ENCODE measurements around the gene SBF2.
A peak's percentile ranks its signal among the peaks of the same experiment; 100 is the strongest.
"Not testable (repeated sequence)": the region's sequence is repeated elsewhere in the genome, so short reads cannot be mapped to it uniquely, and the experiment has no call there.

The SBF2 gene

DNA sequence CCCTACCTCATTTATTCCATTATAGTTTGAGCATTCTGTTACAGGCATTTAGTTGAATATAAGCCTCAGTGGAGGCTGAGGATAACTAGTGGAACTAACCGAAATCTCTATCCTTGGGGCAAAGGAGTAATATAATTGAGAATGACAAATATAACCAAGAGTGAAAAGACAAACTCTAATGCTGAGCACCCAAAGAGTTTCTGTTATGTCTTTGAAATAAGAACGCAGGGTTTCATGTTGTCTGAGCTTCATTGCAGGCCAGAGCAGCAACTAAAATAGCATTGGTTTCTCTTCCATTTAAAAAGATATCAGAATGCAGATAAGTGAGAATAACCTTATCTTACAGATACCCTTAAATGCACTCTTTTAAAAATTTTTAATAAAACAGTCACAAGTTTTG, 131.8 kb downstream of the SBF2 start:
- no peak for DNase-seq

DNA sequence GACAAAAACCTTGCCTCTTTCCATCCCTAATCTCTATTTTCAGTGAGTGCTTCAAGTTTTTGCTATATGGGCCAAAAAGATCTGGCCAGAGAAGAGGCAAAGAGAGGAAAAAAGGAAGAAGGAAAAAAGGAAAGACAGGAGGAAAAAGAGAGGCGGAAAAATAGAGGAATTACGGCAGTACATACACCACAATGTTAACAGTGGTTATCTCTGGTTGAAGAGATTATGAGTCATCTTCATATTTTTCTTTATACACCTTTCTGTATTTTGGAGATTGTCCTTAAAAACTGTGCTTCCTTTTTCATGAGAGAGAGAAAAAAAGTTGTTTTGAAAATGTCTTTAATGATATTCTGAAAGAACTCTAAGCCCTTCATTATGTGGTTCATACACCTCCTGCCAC, 133.7 kb downstream of the SBF2 start:
- DNase-seq: no peak

DNA sequence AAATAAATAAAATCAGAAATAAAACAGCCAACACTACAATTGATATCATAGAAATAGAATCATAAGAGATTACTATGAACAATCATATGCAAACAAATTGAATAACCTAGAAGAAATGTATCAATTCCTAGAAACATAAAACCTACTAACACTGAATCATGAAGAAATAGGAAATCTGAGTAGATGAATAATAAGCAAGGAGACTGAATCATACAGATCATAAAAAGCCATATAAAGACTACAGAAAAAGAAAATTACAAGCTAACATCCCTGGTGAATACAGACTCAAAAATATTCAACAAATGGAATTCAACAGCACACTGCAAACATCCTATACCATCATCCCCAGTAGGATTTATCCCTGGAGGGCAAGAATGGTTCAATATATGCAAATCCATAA, 135.6 kb downstream of the SBF2 start:
- no peak for DNase-seq

DNA sequence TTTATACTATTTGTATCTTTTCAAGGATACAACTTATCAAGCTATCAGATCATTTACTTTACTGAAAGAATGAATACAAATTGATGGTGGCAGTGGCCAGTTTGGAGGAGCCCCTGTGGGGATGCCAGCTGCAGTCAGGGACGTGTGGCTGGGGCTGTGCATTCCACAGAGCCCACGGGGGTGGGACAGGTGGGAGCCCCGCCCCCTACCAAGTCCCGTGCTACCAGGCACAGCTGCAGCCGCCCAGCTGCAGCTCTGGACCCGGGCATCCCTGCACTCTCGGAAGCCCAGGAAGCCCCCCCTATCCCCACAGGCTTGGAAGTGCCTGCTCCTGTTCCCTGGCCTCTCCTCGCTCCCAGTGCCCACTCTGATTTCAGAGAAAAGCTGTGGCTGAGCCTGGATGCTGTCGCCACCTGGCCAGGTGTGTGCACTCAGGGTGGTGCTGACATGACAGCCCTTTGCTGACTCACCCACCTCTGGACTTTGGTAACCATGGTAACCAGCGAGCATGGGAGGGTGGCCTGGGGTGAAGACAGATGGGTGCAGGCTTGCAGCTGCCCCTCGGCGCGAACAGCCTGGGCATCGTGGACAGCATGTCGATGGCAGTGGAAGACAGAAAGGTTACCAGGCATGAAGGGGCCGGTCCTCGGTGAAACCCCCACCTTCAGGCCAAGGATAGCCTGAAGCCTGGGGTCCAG, 138.1 kb downstream of the SBF2 start:
- DNase-seq: peak; percentile 23 to 36

DNA sequence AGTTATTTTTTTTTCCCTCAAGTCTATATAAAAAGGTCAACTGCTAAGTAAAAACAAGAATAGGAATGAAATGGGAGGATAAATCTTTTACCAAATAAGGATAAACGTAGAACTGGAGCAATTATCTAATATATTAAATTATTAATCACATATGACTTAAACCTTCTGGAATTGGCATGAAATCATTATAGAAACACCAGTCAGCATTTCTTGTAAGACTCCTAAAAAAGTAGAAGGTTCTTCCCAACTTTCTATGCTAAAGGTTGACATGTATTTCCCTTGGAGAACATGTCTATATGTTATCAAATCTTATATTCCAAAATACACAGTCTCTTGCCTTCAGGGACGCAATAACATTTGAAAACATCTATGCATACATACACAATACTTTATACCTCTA, 143.2 kb downstream of the SBF2 start:
- no peak for DNase-seq

DNA sequence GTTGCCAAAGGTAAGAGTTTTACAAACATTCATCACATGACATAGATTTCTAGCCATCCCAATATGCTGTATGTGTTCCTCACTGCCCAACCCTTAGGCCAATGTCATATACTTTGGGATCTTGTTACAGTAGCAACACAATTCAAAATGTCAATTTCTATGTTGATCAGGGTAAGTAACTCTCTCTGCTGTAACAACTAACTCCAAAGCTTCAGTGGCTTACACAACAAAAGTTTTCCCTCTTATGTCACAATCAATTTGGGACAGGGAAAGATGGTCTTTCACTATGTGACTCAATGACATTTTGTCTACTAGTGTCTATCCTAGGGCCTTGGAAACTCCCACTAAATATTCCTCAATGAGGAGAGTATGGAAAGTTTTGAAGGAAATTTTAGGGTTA, 144.5 kb downstream of the SBF2 start:
- DNase-seq: no peak

DNA sequence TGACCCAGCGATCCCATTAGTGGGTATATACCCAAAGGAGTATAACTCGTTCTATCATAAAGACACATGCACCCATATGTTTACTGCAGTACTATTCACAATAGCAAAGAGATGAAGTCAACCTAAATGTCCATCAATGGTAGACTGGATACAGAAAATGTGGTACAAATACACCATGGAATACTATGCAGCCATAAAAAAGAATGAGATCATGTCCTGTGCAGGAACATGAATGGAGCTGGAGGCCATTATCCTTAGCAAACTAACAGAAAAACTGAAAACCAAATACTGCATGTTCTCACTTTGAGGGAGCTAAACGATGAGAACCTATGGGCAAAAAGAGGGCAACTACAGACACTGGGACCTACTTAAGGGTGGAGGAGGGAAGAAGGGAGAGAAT, 146.8 kb downstream of the SBF2 start:
- DNase-seq: no peak

DNA sequence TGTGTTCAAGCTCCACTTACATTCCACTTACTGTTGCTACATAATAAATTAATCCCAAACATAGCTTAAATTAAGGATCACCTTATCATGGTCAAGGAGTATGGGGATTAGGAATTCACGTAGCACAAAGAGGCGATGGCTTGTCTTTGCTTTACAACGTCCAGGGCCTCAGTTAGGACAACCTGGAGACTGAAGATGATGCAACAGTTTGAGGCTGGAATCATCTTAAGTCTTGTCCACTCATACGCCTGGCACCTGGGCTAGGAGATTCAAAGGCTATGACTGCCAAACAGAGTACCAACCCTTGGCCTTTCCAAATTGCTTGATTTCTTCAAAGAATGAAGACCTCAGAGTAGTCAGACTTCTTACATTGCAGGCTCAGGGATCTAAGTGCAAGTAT, 149.1 kb downstream of the SBF2 start:
- no peak for DNase-seq

DNA sequence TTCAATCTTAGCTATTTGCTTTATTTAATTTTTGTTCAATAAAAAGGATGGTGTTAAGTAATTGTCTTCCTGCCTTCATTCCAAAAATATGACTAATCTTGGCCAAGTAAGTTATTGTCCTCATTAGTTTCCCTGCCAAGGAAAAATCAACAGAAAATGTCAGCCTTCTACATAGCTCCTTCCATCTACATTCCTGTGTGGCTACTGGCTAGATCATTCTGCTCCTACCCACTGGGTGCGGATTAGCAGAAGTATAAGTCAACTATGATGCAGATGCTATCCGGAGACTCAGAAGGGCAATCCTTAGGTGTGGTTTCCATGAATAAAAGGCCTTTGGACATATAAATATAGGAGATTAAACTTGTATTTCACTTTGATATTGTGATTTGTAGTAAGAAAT, 154.4 kb downstream of the SBF2 start:
- DNase-seq: no peak

DNA sequence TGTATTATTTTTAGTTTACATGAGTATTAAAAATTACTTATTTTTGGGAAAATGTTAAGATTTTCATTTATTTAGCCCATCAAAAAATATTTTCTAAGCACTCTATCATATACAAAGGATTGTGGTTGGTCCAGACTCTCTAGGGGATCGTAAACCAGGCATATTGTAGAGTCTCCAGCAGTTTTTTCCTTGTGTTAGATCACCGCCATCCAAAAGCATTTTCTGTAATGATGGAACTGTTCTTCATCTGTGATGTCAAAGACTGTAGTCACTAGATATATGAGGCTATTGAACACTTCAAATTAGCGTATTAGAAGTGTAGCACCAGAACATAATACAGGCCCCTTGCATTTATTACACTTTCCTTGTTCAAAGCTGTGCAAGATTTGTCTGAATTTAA, 154.9 kb downstream of the SBF2 start:
- no peak for DNase-seq

DNA sequence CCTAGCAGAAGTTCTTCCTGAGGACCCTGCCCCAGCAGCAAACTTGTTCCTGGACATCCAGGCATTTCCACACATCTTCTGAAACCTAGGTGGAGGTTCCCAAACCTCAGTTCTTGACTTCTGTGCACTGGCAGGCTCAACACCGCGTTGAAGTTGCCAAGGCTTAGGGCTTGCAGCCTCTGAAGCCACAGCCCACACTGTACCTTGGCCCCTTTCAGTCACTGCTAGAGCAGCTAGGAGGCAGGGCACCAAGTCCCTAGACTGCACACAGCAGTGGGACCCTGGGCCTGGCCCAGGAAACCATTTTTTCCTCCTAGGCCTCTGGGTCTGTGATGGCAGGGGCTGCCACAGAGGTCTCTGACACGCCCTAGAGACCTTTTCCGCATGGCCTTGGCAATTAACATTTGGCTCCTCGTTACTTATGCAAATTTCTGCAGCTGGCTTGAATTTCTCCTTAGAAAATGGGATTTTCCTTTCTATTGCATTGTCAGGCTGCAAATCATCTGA, 159.0 kb downstream of the SBF2 start:
- DNase-seq: no peak

DNA sequence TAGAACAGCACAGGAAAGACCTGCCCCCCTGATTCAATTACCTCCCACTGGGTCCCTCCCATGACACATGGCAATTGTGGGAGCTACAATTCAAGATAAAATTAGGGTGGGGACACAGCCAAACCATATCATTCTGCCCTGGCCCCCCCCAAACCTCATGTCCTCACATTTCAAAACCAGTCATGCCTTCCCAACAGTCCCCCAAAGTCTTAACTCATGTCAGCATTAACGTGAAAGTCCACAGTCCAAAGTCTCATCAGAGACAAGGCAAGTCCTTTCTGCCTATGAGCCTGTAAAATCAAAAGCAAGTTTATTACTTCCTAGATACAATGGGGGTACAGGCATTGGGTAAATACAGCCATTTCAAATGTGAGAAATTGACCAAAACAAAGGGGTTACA, 159.8 kb downstream of the SBF2 start:
- not testable (repeated sequence) for DNase-seq

DNA sequence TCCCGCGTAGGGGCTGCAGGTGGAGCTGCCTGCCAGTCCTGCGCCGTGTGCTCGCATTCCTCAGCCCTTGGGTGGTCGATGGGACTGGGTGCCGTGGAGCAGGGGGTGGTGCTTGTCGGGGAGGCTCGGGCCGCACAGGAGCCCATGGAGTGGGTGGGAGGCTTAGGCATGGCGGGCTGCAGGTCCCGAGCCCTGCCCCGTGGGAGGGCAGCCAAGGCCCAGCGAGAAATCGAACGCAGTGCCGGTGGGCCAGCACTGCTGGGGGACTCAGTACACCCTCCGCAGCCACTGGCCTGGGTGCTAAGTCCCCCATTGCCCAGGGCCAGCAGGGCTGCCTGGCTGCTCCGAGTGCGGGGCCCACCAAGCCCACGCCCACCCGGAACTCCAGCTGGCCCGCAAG, 160.8 kb downstream of the SBF2 start:
- DNase-seq: not testable (repeated sequence)

DNA sequence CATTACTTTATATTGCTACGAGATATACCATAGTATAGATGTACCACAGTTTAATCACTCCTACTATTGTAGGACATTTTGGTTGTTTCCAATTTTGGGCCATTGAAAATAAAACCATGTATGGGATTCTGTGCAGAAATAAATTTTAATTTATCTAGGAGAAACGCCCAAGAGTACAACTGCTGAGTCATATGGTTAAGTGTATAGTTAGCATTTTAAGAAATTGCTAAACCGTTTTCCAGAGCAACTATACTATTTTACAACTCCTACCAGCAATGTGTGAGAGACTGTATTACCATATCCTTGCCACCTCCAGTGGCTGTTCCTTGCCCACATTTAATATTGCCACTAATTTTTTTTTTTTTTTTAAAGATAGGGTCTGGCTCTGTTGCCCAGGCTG, 163.1 kb downstream of the SBF2 start:
- no peak for DNase-seq

DNA sequence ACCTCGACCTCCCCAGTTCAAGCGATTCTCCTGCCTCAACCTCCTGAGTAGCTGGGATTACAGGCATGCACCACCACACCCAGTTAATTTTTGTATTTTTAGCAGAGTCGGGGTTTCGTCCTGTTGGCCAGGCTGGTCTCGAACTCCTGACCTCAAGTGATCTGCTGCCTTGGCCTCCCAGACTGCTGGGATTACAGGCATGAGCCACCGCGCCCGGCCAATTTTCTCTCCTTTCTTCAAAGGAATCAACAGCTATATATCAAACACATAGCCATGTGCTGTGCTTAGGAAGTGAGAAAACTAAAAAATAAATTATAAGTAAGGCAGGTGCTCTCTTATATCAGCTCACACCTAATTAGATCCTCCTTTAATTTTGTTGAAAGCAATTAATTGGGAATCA, 164.8 kb downstream of the SBF2 start:
- DNase-seq: not testable (repeated sequence)

DNA sequence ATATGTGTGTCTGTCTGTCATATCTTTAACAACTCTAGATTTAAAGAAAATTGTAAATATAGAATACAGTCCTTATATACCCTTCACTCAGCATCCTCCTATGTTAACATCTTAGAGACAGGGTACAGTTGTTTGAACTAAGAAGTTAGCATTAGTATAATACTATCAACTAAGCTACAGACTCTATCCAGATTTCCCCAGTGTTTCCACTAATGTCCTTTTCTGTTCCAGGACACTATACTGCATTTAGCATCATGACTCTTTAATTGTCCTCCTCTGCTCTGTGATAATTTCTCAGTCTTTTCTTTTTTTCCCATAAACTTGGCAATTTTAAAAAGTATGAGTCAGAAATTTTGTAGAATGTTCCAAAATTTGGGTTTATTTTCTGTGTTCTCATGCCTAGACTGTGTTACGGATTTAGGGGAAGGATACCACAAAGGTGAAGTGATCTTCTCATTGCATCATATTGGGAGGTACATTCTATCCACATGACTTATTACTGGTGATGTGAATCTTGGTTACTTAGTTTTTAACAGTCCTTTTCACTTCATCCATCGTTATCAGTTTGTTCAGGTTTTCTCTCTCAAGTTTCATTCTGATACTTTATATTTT, 168.4 kb downstream of the SBF2 start:
- no peak for DNase-seq

DNA sequence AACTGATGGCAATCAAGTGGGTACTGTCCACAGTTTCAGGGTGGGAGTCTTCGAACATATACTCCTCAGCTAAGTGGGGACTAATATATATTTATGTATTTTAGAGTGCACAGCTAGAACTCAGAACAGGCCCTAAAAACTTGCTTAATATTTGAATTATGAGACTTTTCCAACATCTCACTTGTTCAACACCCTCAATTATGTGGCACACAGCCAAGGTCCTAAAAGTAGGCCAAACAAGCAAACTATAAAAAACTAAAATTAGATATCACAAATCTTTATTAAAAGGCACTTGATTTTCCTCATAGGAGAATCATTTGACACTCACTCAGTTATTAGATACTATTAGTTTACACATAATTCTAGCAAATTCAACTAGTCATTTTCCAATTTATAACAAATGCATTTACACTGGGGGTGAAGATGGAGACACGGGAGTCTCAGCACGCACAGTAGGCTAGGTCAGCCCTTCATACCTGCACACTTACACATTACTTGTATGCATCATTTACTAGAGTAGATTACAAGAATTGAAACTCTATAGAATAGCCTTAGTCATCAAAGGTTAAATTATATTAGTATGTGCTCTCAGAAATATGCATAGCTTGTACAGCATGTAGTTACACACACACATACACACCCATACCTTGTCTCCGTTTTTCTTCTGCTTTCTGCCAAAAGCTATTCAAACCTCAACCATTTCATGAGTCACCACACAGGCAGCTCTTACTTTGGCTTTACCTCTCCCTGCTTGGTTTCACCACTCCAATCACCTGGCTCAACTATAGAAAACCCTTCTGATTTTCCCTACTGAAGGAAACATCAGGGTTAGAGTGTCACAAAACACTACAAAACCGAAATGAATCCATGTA, 171.5 kb downstream of the SBF2 start:
- no peak for DNase-seq

DNA sequence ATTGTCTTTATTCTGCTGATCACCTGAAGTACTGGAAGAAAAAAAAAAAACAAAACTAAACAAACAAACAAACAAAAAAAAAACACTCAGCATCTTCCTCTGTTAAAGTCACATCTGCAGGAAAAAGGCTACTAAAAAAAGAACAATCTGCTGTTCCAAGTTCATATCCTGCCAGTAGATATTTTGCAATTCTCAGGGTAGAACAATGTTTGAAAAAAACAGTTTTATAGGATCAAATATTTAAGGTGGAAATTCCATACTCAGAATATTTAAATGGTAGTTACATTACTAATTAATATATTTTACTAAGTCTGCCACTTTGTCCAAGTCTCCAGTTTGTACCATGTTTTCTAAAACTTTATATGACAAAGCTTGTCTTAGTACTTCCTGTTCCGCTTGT, 175.2 kb downstream of the SBF2 start:
- no peak for DNase-seq

DNA sequence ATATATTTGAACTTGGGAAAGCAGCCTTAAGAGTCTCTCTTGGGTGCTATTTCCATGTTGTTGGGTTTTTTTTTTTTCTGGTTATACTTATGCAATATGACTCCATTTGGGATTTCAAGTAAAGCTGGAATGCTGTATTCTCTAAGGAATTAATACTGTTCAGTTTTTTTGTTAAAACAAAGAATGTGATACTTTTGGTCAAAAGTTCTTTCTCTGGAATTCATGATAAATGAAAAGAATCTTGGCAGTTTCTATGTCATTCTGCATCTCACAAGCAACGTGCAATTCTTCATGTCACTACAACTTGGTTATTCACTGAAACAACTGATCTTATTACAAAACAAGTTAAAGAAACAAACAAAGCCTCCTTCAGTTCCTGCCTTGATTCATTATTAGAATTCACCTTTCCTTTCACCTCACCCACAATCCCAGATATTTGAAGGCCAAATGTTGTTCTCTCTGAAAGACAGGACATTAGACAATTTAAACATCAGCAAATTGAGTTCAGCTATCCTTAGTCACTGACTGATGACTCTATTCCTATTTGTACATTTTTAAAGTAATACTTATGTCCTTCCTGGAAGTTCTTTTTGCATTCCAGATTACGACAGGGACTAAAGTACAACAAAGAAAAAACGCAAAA, 176.2 kb downstream of the SBF2 start:
- DNase-seq: no peak

DNA sequence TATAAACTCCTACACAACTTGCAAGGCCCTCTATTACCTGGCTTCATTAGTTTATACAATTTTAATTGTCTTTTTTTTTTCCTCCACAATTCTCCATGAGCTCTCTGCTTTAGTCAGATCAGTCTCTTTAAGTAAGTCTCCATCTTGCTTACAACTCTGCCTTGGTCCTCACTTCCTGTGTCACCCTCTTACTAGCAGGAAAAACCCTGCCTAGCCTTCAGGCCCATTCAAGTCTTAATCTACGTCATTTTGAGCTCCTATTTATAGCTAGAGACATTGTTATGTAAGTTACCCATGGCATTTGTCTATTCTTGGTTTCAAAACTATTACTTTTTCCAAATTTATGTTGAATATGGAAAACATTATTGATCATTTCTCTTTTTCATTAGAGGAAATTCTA, 177.4 kb downstream of the SBF2 start:
- DNase-seq: no peak

DNA sequence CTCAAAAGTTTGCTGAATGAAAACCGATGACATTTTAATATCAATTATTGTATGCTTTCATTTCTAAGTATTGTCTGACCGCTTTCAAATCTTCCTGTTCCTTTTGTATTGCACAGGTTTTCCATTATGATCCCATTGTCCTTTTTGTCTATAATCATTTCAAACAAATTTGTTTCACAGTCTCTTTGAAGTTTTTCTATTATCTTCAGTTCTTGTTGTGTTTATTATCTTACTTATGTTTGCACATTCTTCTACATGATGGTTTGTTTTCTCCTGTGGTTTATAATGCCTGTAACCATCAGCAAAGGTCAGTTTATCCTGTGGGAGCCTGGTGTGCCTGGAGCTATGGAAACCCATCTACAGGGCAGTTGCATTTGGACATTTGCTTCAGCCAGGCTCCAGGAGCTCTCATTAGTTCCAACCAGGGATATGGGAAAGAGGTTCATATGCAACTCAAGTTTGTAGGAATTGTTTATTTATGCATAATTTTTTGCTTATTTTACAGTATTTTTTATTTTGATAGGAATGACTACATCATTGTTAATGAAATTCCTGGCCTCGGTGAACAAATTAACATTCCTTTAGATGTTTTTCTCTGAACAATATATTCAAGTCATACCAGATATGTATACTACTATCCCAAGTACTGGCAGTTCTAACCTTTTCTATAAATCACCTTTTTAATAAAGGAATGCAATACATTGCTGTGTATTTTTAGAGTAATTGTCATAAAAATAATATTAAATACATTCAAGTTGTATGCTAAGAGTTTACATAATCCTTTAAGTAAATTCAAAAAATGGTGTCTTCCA, 179.2 kb downstream of the SBF2 start:
- DNase-seq: no peak

DNA sequence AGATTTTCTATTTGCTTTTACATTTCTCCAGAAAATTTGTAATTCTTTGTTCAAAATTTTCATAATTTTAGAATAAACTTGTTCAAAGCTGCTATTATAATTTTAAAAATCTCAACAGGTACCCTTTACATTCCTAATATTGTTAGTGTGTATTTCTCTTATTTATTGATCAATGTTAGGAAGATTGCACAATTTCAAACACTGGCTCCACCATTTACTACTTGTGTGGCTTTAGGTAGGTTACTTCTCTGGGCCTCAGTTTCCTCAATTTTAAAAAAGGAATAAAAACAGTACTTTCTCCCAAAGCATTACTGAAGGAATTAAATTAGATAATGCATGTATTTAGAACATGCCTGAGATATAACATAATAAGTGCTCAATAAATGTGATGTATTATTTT, 180.2 kb downstream of the SBF2 start:
- no peak for DNase-seq

DNA sequence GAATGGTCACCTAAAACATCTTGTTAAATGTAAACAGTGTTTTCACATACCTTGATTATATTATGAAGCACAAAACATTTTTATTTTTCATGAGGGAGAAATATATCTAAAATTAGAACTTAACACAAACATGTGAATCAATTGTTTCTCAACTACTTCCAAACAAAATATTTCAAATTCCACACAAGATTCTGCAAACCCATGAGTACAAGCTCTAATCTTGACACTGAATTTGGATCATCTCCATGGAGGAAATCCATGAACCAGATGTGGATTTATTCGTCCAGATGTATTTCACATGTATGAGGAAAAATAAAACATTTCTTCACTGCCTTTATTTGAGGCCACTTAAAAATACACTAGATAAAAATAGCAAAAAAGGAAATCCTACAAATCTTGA, 184.2 kb downstream of the SBF2 start:
- DNase-seq: no peak
